HAP-1 (cell line): ENCODE results near the gene LYVE1.

Experiments used
- DNase-seq, 2 experiments: peaks; one replicate each; pipeline ENCODE4 v3.0.0-alpha.2; 2016 to 2020; ENCODE audit warnings: low spot score in 2 of 2
- H3K27me3 ChIP-seq: fragments of 250-450 bp; sonication (Bioruptor Pico); 2 replicates; pipeline ENCODE4 v1.5.1; 2020; ENCODE audit warnings: low read depth, mild to moderate bottlenecking, moderate library complexity
- H3K36me3 ChIP-seq: fragments of 250-450 bp; sonication (Bioruptor Pico); replicated peaks from 2 replicates; pipeline ENCODE4 v1.5.1; 2020; ENCODE audit warnings: mild to moderate bottlenecking
- H3K4me1 ChIP-seq: fragments of 250-450 bp; sonication (Bioruptor Pico); 2 replicates; pipeline ENCODE4 v1.5.1; 2020; ENCODE audit warnings: mild to moderate bottlenecking
- H3K4me3 ChIP-seq: fragments of 250-450 bp; sonication (Bioruptor Pico); 2 replicates; pipeline ENCODE4 v1.5.1; 2020; ENCODE audit warnings: mild to moderate bottlenecking, moderate library complexity
- H3K9me3 ChIP-seq: fragments of 250-450 bp; sonication (Bioruptor Pico); 2 replicates; pipeline ENCODE4 v1.5.1; 2020; ENCODE audit warnings: mild to moderate bottlenecking, moderate library complexity
- in situ Hi-C: fragments of 300-500 bp; cut with MboI; formaldehyde crosslinking; loops from 3 replicates; pipeline ENCODE4 v1.14.3; 2020; ENCODE audit warnings: low sequenced_read_pairs, inconsistent platforms, mixed read lengths

Gene LYVE1

GRCh38 chr11:10539339-10539738, 29.1 kb downstream of the LYVE1 start:
- Histone ChIP-seq H3K4me1 (no peaks in the 10 kb centered on the region; the same call in 1 of the 2 replicates), H3K9me3 (no peaks in the 10 kb centered on the region), H3K27me3 (no peaks in the 10 kb centered on the region), H3K4me3 (no peak overlapping the region), H3K36me3 (no peaks in the 10 kb centered on the region)
- in situ Hi-C loops, result loop anchor here (25.0 kb wide), 1 partner anchor 198 kb away; no protein-coding TSS in a partner anchor
- DNase-seq, result no peak

DNA sequence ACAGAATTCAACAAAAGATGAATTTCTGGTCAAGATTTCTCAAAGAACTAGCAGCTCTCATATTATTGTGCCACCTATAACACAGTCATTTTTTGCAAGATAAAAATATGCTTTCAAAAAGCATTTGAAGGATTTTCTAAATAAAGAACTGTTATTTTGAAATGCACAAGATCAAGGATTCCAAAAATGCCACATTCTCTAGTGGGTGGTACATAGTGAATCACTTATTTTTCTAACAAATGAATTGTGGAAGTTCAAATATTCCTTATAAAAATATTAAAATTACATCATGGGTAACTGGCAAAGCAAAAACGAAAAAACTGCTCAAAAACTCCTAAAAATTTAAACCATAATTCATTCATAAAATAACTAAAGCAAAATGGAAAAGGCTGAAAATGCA, 29.5 kb downstream of the LYVE1 start:
- Histone ChIP-seq H3K36me3 (no peaks in the 10 kb centered on the region), H3K4me3 (no peak overlapping the region), H3K9me3 (no peaks in the 10 kb centered on the region), H3K4me1 (no peaks in the 10 kb centered on the region; the same call in 1 of the 2 replicates), H3K27me3 (no peaks in the 10 kb centered on the region)
- in situ Hi-C loops, result loop anchor here (25.0 kb wide), 1 partner anchor 198 kb away; no protein-coding TSS in a partner anchor
- no peak for DNase-seq

DNA sequence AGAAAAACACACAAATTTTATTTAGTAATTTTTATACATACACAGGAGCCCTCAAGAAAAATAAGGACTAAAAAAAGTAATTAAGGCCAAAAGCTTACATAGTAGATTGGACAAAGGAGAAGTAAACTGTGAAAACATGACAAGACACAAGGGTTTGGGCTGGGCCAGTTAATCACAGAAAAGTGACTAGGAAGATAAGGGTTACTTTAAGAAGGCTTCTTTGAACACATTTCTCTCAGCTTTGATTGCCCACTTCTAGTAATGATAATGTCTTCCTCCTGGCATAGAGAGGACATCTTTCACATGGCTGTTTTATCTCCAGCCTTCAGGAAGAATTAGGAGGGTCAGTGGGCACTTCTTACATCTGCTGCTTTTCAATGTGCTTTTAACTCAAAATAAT, 30.9 kb downstream of the LYVE1 start:
- no peak for DNase-seq
- Histone ChIP-seq H3K4me3 (no peak overlapping the region), H3K9me3 (no peaks in the 10 kb centered on the region), H3K27me3 (no peaks in the 10 kb centered on the region), H3K36me3 (0 out of 2 replicates have a peak, but pooled peaks cover 6% of the 10 kb centered on the region), H3K4me1 (no peaks in the 10 kb centered on the region; the same call in 1 of the 2 replicates)
- in situ Hi-C loops, result loop anchor here (25.0 kb wide), 1 partner anchor 200 kb away; no protein-coding TSS in a partner anchor

DNA sequence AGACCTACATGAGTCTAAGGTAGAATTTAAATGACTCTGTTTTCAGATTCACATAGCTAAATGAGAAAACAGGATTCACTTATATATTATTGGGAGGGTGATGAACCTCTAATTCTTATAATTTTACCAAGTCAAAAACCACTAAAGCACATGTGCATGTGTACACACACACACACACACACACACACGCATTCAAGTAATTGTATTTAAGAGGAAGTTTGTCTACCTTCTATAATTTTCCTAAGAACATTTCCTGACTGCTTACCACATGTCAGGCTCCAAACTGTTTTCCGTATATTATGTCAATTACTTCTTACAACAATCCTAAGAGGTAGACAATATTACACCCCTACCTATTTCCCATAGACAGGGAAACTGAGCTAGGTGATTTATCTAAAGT, 34.1 kb downstream of the LYVE1 start:
- no peak for DNase-seq
- no peak overlapping the region for H3K4me3 ChIP-seq
- H3K27me3 ChIP-seq, result no peaks in the 10 kb centered on the region
- H3K4me1 ChIP-seq, result no peaks in the 10 kb centered on the region
- H3K36me3 ChIP-seq, result peaks cover 11% of the 10 kb centered on the region
- in situ Hi-C loops, result loop anchor here (25.0 kb wide), 1 partner anchor 203 kb away; no protein-coding TSS in a partner anchor
- H3K9me3 ChIP-seq, result no peaks in the 10 kb centered on the region

GRCh38 chr11:10533323-10533722, 35.1 kb downstream of the LYVE1 start:
- H3K27me3 ChIP-seq, result no peaks in the 10 kb centered on the region
- H3K9me3 ChIP-seq, result no peaks in the 10 kb centered on the region
- DNase-seq, result no peak
- H3K4me3 ChIP-seq, result no peak overlapping the region
- no peaks in the 10 kb centered on the region for H3K4me1 ChIP-seq
- in situ Hi-C loops, result loop anchor here (25.0 kb wide), 1 partner anchor 204 kb away; no protein-coding TSS in a partner anchor
- peaks cover 16% of the 10 kb centered on the region for H3K36me3 ChIP-seq

DNA sequence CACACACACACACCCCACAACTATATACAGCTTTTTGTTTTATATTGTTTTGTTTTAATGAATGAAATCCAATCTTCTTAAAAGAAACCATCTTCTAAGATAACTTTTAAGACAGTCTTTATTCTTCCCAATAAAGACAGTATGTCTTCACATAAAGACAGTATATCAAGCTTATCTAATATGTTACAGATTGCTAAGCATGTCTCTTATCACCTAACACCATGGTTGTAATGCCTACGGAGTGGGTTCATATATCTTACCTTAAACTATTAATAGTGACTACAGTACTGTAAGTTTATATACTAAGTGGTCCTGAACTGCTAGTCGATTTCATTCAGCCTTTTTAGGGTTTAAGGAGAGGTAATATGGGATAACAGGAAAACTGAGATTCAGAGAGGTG, 35.9 kb downstream of the LYVE1 start:
- peaks cover 16% of the 10 kb centered on the region for H3K36me3 ChIP-seq
- H3K9me3 ChIP-seq, result no peaks in the 10 kb centered on the region
- H3K27me3 ChIP-seq, result no peaks in the 10 kb centered on the region
- H3K4me1 ChIP-seq, result no peaks in the 10 kb centered on the region
- in situ Hi-C loops, result loop anchor here (25.0 kb wide), 1 partner anchor 205 kb away; no protein-coding TSS in a partner anchor
- no peak for DNase-seq
- H3K4me3 ChIP-seq, result no peak overlapping the region

DNA sequence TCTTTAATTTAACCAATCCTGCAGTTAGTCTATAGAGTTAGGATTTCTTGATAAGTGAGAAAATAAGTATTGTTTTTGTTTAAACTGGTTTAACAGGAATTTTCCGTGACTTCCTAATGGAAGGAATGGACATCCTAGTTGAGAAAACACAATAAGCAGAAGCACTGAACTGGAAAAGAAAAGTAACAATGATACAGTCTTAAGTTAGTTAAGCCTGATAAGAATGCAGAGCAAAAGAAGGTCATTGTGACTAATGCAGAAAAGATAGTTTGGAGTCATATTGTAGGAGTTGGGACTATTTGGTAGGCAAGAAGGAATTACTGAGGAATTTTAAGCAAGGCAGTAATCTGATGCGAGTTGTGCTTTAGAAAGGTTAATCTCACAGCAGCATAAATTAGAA, 39.2 kb downstream of the LYVE1 start:
- DNase-seq, result no peak
- no peaks in the 10 kb centered on the region for H3K4me1 ChIP-seq
- in situ Hi-C loops, result loop anchor here (25.0 kb wide), 1 partner anchor 208 kb away; no protein-coding TSS in a partner anchor
- H3K27me3 ChIP-seq, result no peaks in the 10 kb centered on the region
- peaks cover 29% of the 10 kb centered on the region for H3K36me3 ChIP-seq
- H3K9me3 ChIP-seq, result no peaks in the 10 kb centered on the region
- H3K4me3 ChIP-seq, result no peak overlapping the region

DNA sequence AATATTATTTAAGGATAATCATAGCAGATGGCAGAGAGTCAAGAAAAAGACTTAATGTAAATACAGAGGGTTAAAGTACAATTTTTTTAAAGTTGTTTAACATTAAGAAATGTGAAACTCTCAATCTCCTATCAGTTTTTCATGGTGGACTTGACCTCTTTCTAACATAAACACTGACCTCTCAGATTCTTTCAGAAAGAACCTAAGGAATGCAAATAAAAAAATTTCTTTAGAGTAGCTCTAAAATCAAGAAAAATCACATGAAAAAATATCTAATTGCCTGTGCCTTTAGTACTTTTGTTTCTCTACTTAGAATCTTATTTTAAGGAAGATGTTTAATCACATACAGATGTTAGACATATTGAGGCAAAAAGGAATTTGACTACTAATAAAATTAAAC, 40.3 kb downstream of the LYVE1 start:
- no peak overlapping the region for H3K4me3 ChIP-seq
- H3K4me1 ChIP-seq, result no peaks in the 10 kb centered on the region
- no peak for DNase-seq
- H3K36me3 ChIP-seq, result peaks cover 31% of the 10 kb centered on the region
- in situ Hi-C loops, result loop anchor here (25.0 kb wide), 1 partner anchor 209 kb away; no protein-coding TSS in a partner anchor
- no peaks in the 10 kb centered on the region for H3K27me3 ChIP-seq
- H3K9me3 ChIP-seq, result no peaks in the 10 kb centered on the region

DNA sequence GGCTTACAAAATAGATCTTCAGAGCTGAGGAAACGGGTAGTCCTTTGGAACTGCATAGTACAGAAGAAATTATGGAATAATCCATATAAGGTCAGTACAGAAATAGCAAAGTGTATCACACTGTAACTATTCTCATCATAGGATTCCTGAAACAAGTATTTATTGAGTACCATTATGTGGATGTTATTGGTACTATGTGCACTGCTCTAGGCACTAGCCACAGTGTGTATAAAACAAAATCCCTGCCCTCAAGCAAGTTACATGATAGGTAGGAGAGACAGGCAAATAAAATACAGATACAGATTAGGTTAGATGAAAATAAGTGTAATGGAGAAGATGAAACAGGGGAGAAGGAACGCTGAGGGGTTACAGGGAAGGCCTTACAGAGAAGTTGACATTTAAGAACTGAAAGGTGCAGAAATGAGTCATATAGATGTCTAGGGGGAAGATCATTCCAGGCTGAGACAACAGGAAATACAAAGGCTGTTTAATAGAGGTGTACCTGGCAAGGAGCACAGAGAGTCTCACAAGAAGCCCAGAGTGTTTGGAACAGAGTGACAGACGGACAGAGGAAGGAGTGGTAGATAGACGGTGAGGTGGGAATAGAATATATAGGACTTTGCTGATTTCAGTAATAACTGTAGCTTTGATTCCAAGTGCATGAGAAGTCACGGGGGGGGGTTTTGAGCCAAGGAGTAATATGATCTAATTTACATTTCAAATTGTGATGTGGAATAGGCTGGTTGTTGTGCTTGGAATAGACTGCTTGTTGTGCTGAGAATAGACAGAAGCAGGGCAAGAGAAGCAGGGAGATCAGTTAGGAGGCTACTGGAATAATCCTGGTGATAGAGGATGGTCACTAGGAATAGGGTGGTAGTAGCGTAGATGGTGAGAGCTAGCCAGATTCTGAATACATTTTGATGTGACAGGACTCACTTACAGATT, 41.2 kb downstream of the LYVE1 start:
- in situ Hi-C loops, result loop anchor here (25.0 kb wide), 1 partner anchor 210 kb away; no protein-coding TSS in a partner anchor
- Histone ChIP-seq H3K4me3 (no peak overlapping the region), H3K9me3 (no peaks in the 10 kb centered on the region), H3K27me3 (no peaks in the 10 kb centered on the region), H3K36me3 (peaks cover 33% of the 10 kb centered on the region), H3K4me1 (no peaks in the 10 kb centered on the region)
- no peak for DNase-seq

GRCh38 chr11:10524471-10524870, 44.0 kb downstream of the LYVE1 start:
- Histone ChIP-seq H3K4me3 (no peak overlapping the region), H3K9me3 (no peaks in the 10 kb centered on the region), H3K27me3 (no peaks in the 10 kb centered on the region), H3K4me1 (no peaks in the 10 kb centered on the region), H3K36me3 (peaks cover 29% of the 10 kb centered on the region)
- DNase-seq, result no peak
- in situ Hi-C loops, result no loop called here

- Histone ChIP-seq H3K27me3 (no peaks in the 10 kb centered on the region), H3K36me3 (peaks cover 23% of the 10 kb centered on the region)
Measured at GRCh38 chr11:10522921-10523320, 45.5 kb downstream of the LYVE1 start.

GRCh38 chr11:10522276-10522675, 46.2 kb downstream of the LYVE1 start:
- Histone ChIP-seq H3K36me3 (peaks cover 23% of the 10 kb centered on the region), H3K4me3 (no peak overlapping the region), H3K9me3 (no peaks in the 10 kb centered on the region), H3K27me3 (no peaks in the 10 kb centered on the region), H3K4me1 (no peaks in the 10 kb centered on the region)
- in situ Hi-C loops, result no loop called here
- no peak for DNase-seq

More at GRCh38 chr11:10522921-10523320, 45.5 kb downstream of the LYVE1 start:
- no peak for DNase-seq
- H3K4me1 ChIP-seq, result no peaks in the 10 kb centered on the region
- no peak overlapping the region for H3K4me3 ChIP-seq
- no peaks in the 10 kb centered on the region for H3K9me3 ChIP-seq
- in situ Hi-C loops, result no loop called here

- no peak for DNase-seq
- no peaks in the 10 kb centered on the region for H3K27me3 ChIP-seq
- H3K9me3 ChIP-seq, result no peaks in the 10 kb centered on the region
- H3K36me3 ChIP-seq, result peaks cover 20% of the 10 kb centered on the region
- no peak overlapping the region for H3K4me3 ChIP-seq
- in situ Hi-C loops, result no loop called here
- no peaks in the 10 kb centered on the region for H3K4me1 ChIP-seq
Measured at GRCh38 chr11:10520562-10520961, 47.9 kb downstream of the LYVE1 start.

DNA sequence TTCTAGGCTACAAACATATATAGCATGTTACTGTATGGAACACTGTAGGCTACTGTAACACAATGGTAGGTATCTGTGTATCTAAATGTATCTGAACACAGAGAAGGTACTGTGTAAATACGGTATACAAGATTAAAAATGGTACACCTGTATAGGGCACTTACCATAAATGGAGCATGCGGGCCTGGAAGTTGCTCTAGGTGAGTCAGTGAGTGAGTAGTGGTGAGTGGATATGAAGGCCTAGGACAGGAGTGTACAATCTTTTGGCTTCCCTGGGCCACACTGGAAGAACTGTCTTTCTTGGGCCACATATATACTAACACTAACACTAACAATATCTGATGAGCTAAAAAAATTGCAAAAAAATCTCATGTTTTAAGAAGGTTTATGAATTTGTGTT, 48.8 kb downstream of the LYVE1 start:
- Histone ChIP-seq H3K9me3 (no peaks in the 10 kb centered on the region), H3K4me1 (no peaks in the 10 kb centered on the region), H3K36me3 (peaks cover 12% of the 10 kb centered on the region), H3K4me3 (no peak overlapping the region), H3K27me3 (no peaks in the 10 kb centered on the region)
- no peak for DNase-seq
- in situ Hi-C loops, result no loop called here
